HG03045 (cell line): Measurements from ENCODE around the gene RPS4Y1.

Experiments
- ATAC-seq: cut with Tn5 transposase; IDR thresholded peaks from one replicate; pipeline ENCODE4 v1.9.1; 2021; ENCODE audit warnings: mild to moderate bottlenecking, moderate library complexity; ENCODE audit not compliant: unreplicated experiment

RPS4Y1 gene

DNA sequence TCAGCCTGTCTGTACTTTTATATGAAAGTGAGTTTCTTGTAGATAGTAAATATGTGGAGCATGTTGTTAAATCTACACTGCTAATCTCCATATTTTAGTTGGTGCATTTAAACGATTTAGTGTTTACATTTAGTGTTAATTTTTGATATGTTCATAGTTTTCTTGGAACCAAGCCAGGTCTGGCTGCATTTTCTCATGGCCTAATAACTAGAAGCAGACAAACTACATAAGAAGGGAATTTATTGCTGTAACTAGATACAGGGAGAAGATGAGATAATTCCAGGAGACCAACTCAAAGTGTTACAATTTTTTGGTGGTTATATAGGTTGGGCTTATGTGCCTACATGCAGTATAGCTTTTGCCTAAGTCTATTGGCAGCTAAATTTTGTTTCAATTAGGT lies 32.8 kb downstream of the RPS4Y1 start:
- ATAC-seq = no peak

DNA sequence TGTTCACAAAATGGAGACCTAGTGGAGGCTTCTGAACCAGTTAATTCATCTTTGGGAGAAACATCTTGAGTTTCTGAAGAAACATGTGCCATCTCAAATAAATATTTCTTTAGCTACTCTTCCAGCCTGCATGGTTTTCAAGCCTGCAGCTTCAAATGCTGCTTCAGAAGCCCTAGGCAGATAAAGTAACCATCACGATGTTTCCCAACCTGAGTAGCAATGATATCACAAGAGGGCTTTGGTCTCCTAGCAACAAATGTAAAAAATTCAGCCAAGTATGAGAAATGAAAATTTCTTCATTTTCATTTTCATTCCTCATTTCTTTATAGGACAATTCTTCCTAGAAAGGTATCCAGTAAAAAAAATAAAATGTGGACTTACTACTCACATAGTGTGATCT lies 42.2 kb downstream of the RPS4Y1 start:
- ATAC-seq = no peak

DNA sequence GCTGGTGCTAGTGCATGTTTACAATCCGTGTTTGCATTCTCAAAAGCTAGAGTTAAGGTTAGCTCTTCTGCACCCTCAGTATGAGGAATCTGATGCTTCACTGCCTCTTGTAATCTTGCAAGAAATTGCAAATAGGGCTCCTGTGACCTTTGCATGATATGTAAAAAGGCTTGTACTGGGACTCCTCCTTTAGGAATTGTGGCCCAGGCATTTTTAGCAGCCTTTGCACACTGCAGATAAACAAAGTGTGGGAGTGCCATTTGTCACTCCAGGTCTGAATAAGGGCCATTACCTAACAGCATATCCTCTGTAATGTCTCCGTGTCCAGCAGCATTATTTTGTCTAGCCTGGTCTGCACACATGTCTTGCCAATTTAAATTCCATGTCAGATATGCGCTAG lies 44.5 kb downstream of the RPS4Y1 start:
- no peak for ATAC-seq

DNA sequence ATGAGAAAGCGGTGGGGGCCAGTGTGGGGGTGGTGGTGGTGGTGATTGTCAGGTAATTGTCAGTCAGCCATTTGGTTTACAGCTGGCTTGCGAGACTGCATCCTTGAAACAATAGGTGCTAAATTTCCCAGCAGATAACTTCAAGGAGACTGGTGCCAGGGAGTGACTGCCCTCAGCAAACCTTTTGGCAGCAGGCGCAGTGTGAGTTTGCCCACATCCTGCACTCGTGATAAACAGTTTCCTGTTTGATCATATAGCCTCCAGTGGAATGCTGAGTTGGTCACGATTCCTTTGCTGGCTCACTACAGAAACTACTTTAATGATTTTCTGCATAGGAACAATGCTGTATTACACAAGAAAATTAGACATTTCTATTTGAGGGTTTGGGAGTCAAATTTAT lies 46.0 kb downstream of the RPS4Y1 start:
- no peak for ATAC-seq

DNA sequence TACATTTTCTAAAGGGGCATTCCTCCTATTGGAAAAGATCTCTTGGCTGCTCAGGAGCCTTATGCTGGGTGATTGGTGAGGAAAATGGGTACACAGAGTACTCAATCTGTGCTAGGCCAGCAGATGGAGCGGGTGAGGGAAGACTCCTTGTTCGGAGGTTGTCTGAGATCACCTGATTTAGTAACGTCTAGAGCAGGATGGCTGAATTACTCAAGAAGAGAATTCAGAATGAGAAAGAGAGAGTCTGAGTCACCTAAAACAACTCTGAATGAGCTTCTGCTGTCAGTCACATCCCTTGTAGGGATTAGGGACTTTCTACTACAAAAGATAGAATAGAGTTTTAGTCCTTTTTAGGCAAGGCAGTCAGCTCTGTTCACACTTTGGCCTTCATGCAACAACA lies 46.6 kb downstream of the RPS4Y1 start:
- ATAC-seq = no peak

DNA sequence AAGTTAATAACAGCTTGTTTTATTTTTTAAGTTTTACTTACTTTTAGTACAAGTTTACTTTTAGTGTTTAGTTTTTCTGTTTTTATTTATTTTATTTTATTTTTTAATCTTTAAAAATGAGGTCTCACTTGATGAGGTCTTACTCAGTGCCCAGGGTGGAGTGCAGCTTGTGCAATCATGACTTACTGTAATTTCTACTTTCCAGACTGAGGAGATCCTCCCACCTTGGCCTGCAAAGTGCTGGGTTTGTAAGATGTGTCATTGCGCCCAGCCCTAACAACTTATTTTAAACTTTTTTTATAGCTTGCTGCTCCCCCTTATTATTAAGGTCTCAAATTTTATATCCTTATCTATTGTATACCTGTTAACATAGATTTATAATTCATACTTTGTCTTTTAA lies 52.1 kb downstream of the RPS4Y1 start:
- no peak for ATAC-seq

DNA sequence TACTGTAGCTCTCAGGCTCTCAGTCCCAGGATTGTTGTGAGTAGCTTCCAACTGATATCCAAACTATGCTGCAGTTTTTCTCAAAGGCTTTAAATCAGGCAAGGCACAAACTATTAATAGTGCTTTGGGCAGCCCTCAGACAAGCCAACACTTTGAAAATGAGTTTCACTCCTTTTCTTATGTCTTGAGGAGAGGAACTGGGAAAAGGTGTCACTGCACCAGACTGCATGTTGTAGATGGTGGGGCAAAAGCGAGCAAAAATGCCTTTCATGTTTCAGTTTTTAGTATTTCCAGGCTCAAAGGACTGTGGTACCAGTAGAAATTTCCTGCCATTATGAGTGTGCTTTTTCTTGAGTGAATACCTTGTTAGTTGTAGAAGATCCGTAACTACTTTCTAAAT lies 54.6 kb downstream of the RPS4Y1 start:
- ATAC-seq = no peak

DNA sequence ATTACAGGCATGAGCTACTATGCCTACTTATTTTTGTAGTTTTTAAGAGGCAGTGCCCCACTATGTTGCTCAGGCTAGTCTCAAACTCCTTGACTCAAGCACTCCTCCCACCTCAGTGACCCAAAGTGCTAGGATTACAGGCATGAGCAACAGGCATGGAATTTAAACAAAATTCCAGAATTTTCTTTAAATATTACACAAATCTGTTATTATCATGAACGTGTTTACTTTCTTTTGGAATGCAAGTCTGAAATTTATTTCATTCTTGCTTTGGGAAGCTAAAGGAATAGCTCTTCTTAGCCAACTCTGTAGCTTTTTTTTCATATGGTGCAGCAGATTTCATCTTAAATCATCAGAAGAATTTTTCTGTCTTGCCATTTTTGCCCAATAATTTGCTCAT lies 66.0 kb downstream of the RPS4Y1 start:
- ATAC-seq = no peak

DNA sequence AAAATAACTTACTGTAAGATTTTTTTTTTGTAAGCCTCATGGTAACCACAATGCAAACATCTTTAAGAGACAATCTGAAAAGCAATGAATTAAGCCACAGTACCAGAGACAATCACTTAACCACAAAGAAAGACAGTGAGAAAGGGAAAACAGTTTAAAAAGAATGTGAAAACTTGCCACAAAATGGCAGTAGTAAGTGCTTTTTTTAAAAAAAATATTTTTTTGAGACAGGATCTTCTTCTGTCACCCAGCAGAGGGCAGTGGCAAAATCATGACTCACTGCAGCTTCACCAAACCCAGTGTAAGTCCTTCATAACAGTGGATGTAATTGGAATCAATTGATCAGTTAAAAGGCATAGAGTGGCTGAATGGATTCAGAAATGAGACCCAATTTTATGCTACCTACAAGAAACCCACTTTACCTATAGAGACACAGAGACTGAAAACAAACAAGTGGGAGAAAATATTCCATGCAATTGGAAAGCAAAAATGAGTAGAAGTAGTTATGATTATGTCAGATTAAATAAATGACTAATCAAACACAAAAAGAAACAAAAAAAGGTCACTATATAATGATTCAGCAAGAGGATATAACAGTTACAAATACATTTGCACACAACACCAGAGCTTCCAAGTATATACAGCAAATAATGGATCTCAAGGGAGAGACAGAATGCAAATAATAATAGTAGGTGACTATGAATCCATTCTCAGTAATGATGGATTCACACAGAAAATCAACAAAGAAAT lies 71.8 kb downstream of the RPS4Y1 start:
- ATAC-seq = no peak
